ENCODE results near the gene KCNJ12. TPM values are rescaled to one million over a fixed set of nuclear protein-coding genes. Genes with fewer than 3 reads are reported as not detected.

The KCNJ12 gene
- total and polyA plus RNA-seq, 4 donors: 2.6 to 7.0 (median 3.4) TPM

GRCh38 chr17:21382560-21383495 lies 6.7 kb downstream of the KCNJ12 start:
- H3K9me3 ChIP-seq (ENCODE audit: control insufficient read depth, insufficient read depth, low read length): no peaks in the 10 kb centered on the region
- 56% methylated on average over 29 of the region's 29 CpGs for WGBS (ENCODE audit: insufficient coverage)
- H3K27ac ChIP-seq (ENCODE audit: low read depth, low read length): no peak overlapping the region
- peaks cover 19% of the 10 kb centered on the region for H3K27me3 ChIP-seq (ENCODE audit: control insufficient read depth, insufficient read depth, low read length)
- no peak overlapping the region for H3K4me3 ChIP-seq (ENCODE audit: low read depth, low read length)
- DNase-seq (ENCODE audit: low read depth in 4 of 6, low spot score in 6 of 6): no peak
- peaks cover 8% of the 10 kb centered on the region for H3K36me3 ChIP-seq (ENCODE audit: control insufficient read depth, insufficient read depth, low read length)
- H3K4me1 ChIP-seq (ENCODE audit: control insufficient read depth, insufficient read depth, low read length): peaks cover 27% of the 10 kb centered on the region

- WGBS (ENCODE audit: insufficient coverage): 76% methylated on average over 10 of the region's 10 CpGs
- no peak for DNase-seq (ENCODE audit: low read depth in 4 of 6, low spot score in 6 of 6)
- Histone ChIP-seq H3K4me3 (ENCODE audit: low read depth, low read length) (no peak overlapping the region), H3K27ac (ENCODE audit: low read depth, low read length) (no peak overlapping the region), H3K4me1 (ENCODE audit: control insufficient read depth, insufficient read depth, low read length) (peaks cover 21% of the 10 kb centered on the region), H3K27me3 (ENCODE audit: control insufficient read depth, insufficient read depth, low read length) (peaks cover 2% of the 10 kb centered on the region), H3K9me3 (ENCODE audit: control insufficient read depth, insufficient read depth, low read length) (no peaks in the 10 kb centered on the region), H3K36me3 (ENCODE audit: control insufficient read depth, insufficient read depth, low read length) (peaks cover 2% of the 10 kb centered on the region)
Observed at GRCh38 chr17:21385281-21385845, 9.2 kb downstream of the KCNJ12 start.

GRCh38 chr17:21387616-21388015 lies 11.5 kb downstream of the KCNJ12 start:
- Histone ChIP-seq H3K27ac (ENCODE audit: low read depth, low read length) (no peak overlapping the region), H3K4me3 (ENCODE audit: low read depth, low read length) (no peak overlapping the region), H3K36me3 (ENCODE audit: control insufficient read depth, insufficient read depth, low read length) (peaks cover 2% of the 10 kb centered on the region), H3K9me3 (ENCODE audit: control insufficient read depth, insufficient read depth, low read length) (no peaks in the 10 kb centered on the region), H3K27me3 (ENCODE audit: control insufficient read depth, insufficient read depth, low read length) (no peaks in the 10 kb centered on the region), H3K4me1 (ENCODE audit: control insufficient read depth, insufficient read depth, low read length) (peaks cover 23% of the 10 kb centered on the region)
- 90% methylated on average over 2 of the region's 5 CpGs for WGBS (ENCODE audit: insufficient coverage)
- DNase-seq (ENCODE audit: low read depth in 4 of 6, low spot score in 6 of 6): no peak

DNA sequence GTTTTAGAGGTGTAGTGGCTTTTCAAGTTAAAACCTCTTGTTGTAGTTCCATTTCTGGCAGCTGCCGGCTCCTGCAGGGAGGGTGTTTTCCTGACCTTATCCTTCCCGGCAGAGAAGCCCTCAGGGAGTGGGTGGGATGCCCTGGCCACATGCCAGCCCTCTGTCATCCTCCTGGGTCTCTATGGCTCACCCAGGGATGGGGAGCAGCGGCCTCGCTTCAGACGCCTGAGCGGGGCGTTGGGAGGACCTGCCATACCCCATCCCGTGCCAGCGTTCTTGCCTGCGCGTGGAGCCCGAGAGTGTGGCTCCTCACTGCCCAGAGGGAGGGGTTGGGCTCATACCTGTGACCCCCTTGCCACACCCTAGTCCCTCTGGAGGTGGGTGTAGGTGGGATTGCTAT lies 11.9 kb downstream of the KCNJ12 start:
- Histone ChIP-seq H3K27ac (ENCODE audit: low read depth, low read length) (no peak overlapping the region), H3K9me3 (ENCODE audit: control insufficient read depth, insufficient read depth, low read length) (no peaks in the 10 kb centered on the region), H3K27me3 (ENCODE audit: control insufficient read depth, insufficient read depth, low read length) (no peaks in the 10 kb centered on the region), H3K4me3 (ENCODE audit: low read depth, low read length) (no peak overlapping the region), H3K4me1 (ENCODE audit: control insufficient read depth, insufficient read depth, low read length) (peaks cover 19% of the 10 kb centered on the region), H3K36me3 (ENCODE audit: control insufficient read depth, insufficient read depth, low read length) (peaks cover 2% of the 10 kb centered on the region)
- WGBS (ENCODE audit: insufficient coverage): 33% methylated on average over 5 of the region's 12 CpGs
- no peak for DNase-seq (ENCODE audit: low read depth in 4 of 6, low spot score in 6 of 6)

- Histone ChIP-seq H3K27ac (ENCODE audit: low read depth, low read length) (no peak overlapping the region), H3K36me3 (ENCODE audit: control insufficient read depth, insufficient read depth, low read length) (peaks cover 2% of the 10 kb centered on the region), H3K4me1 (ENCODE audit: control insufficient read depth, insufficient read depth, low read length) (peaks cover 13% of the 10 kb centered on the region), H3K9me3 (ENCODE audit: control insufficient read depth, insufficient read depth, low read length) (no peaks in the 10 kb centered on the region), H3K27me3 (ENCODE audit: control insufficient read depth, insufficient read depth, low read length) (no peaks in the 10 kb centered on the region), H3K4me3 (ENCODE audit: low read depth, low read length) (no peak overlapping the region)
- 89% methylated on average over 6 of the region's 6 CpGs for whole genome bisulfite sequencing (ENCODE audit: insufficient coverage)
- no peak for DNase-seq (ENCODE audit: low read depth in 4 of 6, low spot score in 6 of 6)
Observed at GRCh38 chr17:21388944-21389343, 12.8 kb downstream of the KCNJ12 start.

- Histone ChIP-seq H3K27ac (ENCODE audit: low read depth, low read length) (no peak overlapping the region), H3K9me3 (ENCODE audit: control insufficient read depth, insufficient read depth, low read length) (no peaks in the 10 kb centered on the region), H3K36me3 (ENCODE audit: control insufficient read depth, insufficient read depth, low read length) (peaks cover 2% of the 10 kb centered on the region), H3K4me3 (ENCODE audit: low read depth, low read length) (no peak overlapping the region), H3K27me3 (ENCODE audit: control insufficient read depth, insufficient read depth, low read length) (no peaks in the 10 kb centered on the region), H3K4me1 (ENCODE audit: control insufficient read depth, insufficient read depth, low read length) (peaks cover 13% of the 10 kb centered on the region)
- DNase-seq (ENCODE audit: low read depth in 4 of 6, low spot score in 6 of 6): no peak
- 75% methylated on average over 3 of the region's 7 CpGs for WGBS (ENCODE audit: insufficient coverage)
Observed at GRCh38 chr17:21389394-21389793, 13.2 kb downstream of the KCNJ12 start.

GRCh38 chr17:21390294-21390693 lies 14.1 kb downstream of the KCNJ12 start:
- H3K9me3 ChIP-seq (ENCODE audit: control insufficient read depth, insufficient read depth, low read length): no peaks in the 10 kb centered on the region
- 67% methylated on average over 7 of the region's 9 CpGs for WGBS (ENCODE audit: insufficient coverage)
- no peak for DNase-seq (ENCODE audit: low read depth in 4 of 6, low spot score in 6 of 6)

GRCh38 chr17:21392266-21392665 lies 16.1 kb downstream of the KCNJ12 start:
- Histone ChIP-seq H3K27me3 (ENCODE audit: control insufficient read depth, insufficient read depth, low read length) (no peaks in the 10 kb centered on the region), H3K36me3 (ENCODE audit: control insufficient read depth, insufficient read depth, low read length) (no peaks in the 10 kb centered on the region), H3K9me3 (ENCODE audit: control insufficient read depth, insufficient read depth, low read length) (no peaks in the 10 kb centered on the region), H3K27ac (ENCODE audit: low read depth, low read length) (no peak overlapping the region), H3K4me1 (ENCODE audit: control insufficient read depth, insufficient read depth, low read length) (peaks cover 20% of the 10 kb centered on the region), H3K4me3 (ENCODE audit: low read depth, low read length) (no peak overlapping the region)
- WGBS (ENCODE audit: insufficient coverage): 51% methylated on average over 7 of the region's 7 CpGs
- no peak for DNase-seq (ENCODE audit: low read depth in 4 of 6, low spot score in 6 of 6)

More at GRCh38 chr17:21390294-21390693, 14.1 kb downstream of the KCNJ12 start:
- H3K36me3 ChIP-seq (ENCODE audit: control insufficient read depth, insufficient read depth, low read length): peaks cover 2% of the 10 kb centered on the region
- no peak overlapping the region for H3K4me3 ChIP-seq (ENCODE audit: low read depth, low read length)
- no peaks in the 10 kb centered on the region for H3K27me3 ChIP-seq (ENCODE audit: control insufficient read depth, insufficient read depth, low read length)
- peaks cover 13% of the 10 kb centered on the region for H3K4me1 ChIP-seq (ENCODE audit: control insufficient read depth, insufficient read depth, low read length)
- no peak overlapping the region for H3K27ac ChIP-seq (ENCODE audit: low read depth, low read length)

DNA sequence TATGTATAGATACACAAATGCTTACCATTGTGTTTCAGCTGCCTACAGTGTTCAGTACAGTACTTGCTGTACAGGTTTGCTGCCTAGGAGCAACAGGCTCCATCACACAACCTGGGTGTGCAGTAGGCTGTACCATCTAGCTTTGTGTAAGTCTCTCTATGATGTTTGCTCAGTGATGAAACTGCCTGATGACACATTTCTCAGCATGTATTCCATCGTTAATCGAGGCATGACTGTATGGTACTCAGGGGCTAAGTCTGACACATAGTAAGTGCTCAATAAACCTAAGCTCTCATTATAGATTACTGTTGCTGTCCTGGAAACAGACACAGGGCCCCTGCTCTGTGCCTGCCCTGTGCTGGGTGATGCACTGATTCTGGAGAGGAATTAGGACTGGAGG lies 18.1 kb downstream of the KCNJ12 start:
- no peak for DNase-seq (ENCODE audit: low read depth in 4 of 6, low spot score in 6 of 6)
- WGBS (ENCODE audit: insufficient coverage): 92% methylated on average over 2 of the region's 2 CpGs
- no peak overlapping the region for H3K27ac ChIP-seq (ENCODE audit: low read depth, low read length)

GRCh38 chr17:21395764-21396163 lies 19.6 kb downstream of the KCNJ12 start:
- H3K27me3 ChIP-seq (ENCODE audit: control insufficient read depth, insufficient read depth, low read length): no peaks in the 10 kb centered on the region
- no peak overlapping the region for H3K4me3 ChIP-seq (ENCODE audit: low read depth, low read length)
- DNase-seq (ENCODE audit: low read depth in 4 of 6, low spot score in 6 of 6): no peak
- no peaks in the 10 kb centered on the region for H3K36me3 ChIP-seq (ENCODE audit: control insufficient read depth, insufficient read depth, low read length)
- no peaks in the 10 kb centered on the region for H3K9me3 ChIP-seq (ENCODE audit: control insufficient read depth, insufficient read depth, low read length)
- H3K4me1 ChIP-seq (ENCODE audit: control insufficient read depth, insufficient read depth, low read length): peaks cover 24% of the 10 kb centered on the region
- 94% methylated on average over 3 of the region's 5 CpGs for WGBS (ENCODE audit: insufficient coverage)
- no peak overlapping the region for H3K27ac ChIP-seq (ENCODE audit: low read depth, low read length)

More for the DNA sequence above, 18.1 kb downstream of the KCNJ12 start:
- H3K9me3 ChIP-seq (ENCODE audit: control insufficient read depth, insufficient read depth, low read length): no peaks in the 10 kb centered on the region
- no peak overlapping the region for H3K4me3 ChIP-seq (ENCODE audit: low read depth, low read length)
- no peaks in the 10 kb centered on the region for H3K36me3 ChIP-seq (ENCODE audit: control insufficient read depth, insufficient read depth, low read length)
- peaks cover 24% of the 10 kb centered on the region for H3K4me1 ChIP-seq (ENCODE audit: control insufficient read depth, insufficient read depth, low read length)
- no peaks in the 10 kb centered on the region for H3K27me3 ChIP-seq (ENCODE audit: control insufficient read depth, insufficient read depth, low read length)
